A549 (cell line): ENCODE measurements around the gene CTLA4. TPM values are rescaled to one million over a fixed set of nuclear protein-coding genes. Genes with fewer than 3 reads are reported as not detected.

Experiments used
- ATAC-seq, 2 experiments: fragments of 200-7000 bp in 1 of 2; fragments of >200 bp in 1 of 2; cut with Nextera tagmentation in 1 of 2; cut with Tn5 transposase in 1 of 2; 3 replicates each; pipeline versions ENCODE4 v1.8.0 to v1.9.1; 2018 to 2020; ENCODE audit warnings: mild to moderate bottlenecking in 1 of 2, moderate library complexity in 1 of 2
- CTCF ChIA-PET: fragments of 300-600 bp; sonication (Branson Sonifier 250); formaldehyde crosslinking; extraction: SDS; loops from one replicate; lab custom pipeline; 2021; ENCODE audit warnings: antibody characterized with exemption, inconsistent platforms; lab: Yijun Ruan, JAX
- POLR2A ChIA-PET: fragments of 350-600 bp; formaldehyde crosslinking; extraction: SDS; loops from one replicate; lab custom pipeline; 2021; ENCODE audit warnings: antibody characterized with exemption, inconsistent platforms; lab: Yijun Ruan, JAX
- DNase-seq, 2 experiments: peaks; one replicate each; pipeline versions ENCODE4 v3.0.0 to v3.0.0-alpha.2; 2011 to 2016; ENCODE audit warnings: low read depth in 1 of 2, low spot score in 1 of 2
- FAIRE-seq: peaks from 2 replicates; lab custom pipeline; 2011; peaks lifted over from hg19 to GRCh38; lab: Jason Lieb, UNC
- H3K27ac ChIP-seq, 2 experiments: fragments of >200 bp; sonication (Bioruptor Twin); formaldehyde crosslinking; 3 replicates each; pipeline ENCODE4 v1.5.1; 2016 to 2017
- H3K4me1 ChIP-seq: fragments of >200 bp; sonication (Bioruptor Twin); formaldehyde crosslinking; 3 replicates; pipeline ENCODE4 v1.6.1; 2016
- H3K4me2 ChIP-seq: fragments of >200 bp; sonication (Bioruptor Twin); formaldehyde crosslinking; 3 replicates; pipeline ENCODE4 v1.6.1; 2016
- H3K4me3 ChIP-seq: fragments of >200 bp; sonication (Bioruptor Twin); formaldehyde crosslinking; 3 replicates; pipeline ENCODE4 v1.5.1; 2016
- H3K9me3 ChIP-seq: fragments of >200 bp; sonication (Bioruptor Twin); formaldehyde crosslinking; 3 replicates; pipeline ENCODE4 v1.6.1; 2016
- BHLHE40 ChIP-seq: IDR thresholded peaks from 2 replicates; pipeline ENCODE4 v1.6.1; 2012; ENCODE audit warnings: low read depth, low read length, inconsistent platforms
- CBX8 ChIP-seq: fragments of 200-600 bp; sonication (generic); IDR thresholded peaks from 2 replicates; pipeline ENCODE4 v1.6.1; 2016
- EHF ChIP-seq: fragments of 250-450 bp; sonication (Bioruptor Pico); IDR thresholded peaks from 2 replicates; pipeline ENCODE4 v1.5.0; 2020; ENCODE audit warnings: mild to moderate bottlenecking
- EP300 ChIP-seq, 2 experiments: fragments of >200 bp; sonication (Bioruptor Twin); formaldehyde crosslinking; IDR thresholded peaks; 2 replicates in 1 of 2; 3 replicates in 1 of 2; pipeline ENCODE4 v1.6.1; 2016 to 2017
- ESRRA ChIP-seq: fragments of 150-350 bp; IDR thresholded peaks from 2 replicates; pipeline ENCODE4 v1.6.1; 2014; ENCODE audit warnings: mild to moderate bottlenecking, low read length, borderline replicate concordance
- FOXS1 ChIP-seq: fragments of 250-450 bp; sonication (Bioruptor Pico); IDR thresholded peaks from 2 replicates; pipeline ENCODE4 v1.5.0; 2020; ENCODE audit warnings: mild to moderate bottlenecking, moderate library complexity
- JUNB ChIP-seq: fragments of >200 bp; sonication (Bioruptor Twin); formaldehyde crosslinking; IDR thresholded peaks from 2 replicates; pipeline ENCODE4 v1.6.1; 2016
- MAFK ChIP-seq: fragments of 450-650 bp; IDR thresholded peaks from 2 replicates; pipeline ENCODE4 v1.6.1; 2014; ENCODE audit not compliant: partially characterized antibody
- MAZ ChIP-seq: fragments of 150-350 bp; IDR thresholded peaks from 2 replicates; pipeline ENCODE4 v1.6.1; 2014; ENCODE audit warnings: antibody characterized with exemption, low read depth, low read length, borderline replicate concordance
- NPAS2 ChIP-seq: fragments of 250-450 bp; sonication (Bioruptor Pico); IDR thresholded peaks from 2 replicates; pipeline ENCODE4 v1.8.0; 2022; ENCODE audit warnings: mild to moderate bottlenecking, moderate library complexity, borderline replicate concordance
- NR3C1 ChIP-seq: fragments of >200 bp; sonication (Bioruptor Twin); formaldehyde crosslinking; IDR thresholded peaks from 3 replicates; pipeline ENCODE4 v1.6.1; 2017
- POLR2A ChIP-seq: IDR thresholded peaks from 2 replicates; pipeline ENCODE4 v1.6.1; 2012; ENCODE audit warnings: mild to moderate bottlenecking, low read length
- POLR2AphosphoS2 ChIP-seq: conservative IDR thresholded peaks from 2 replicates; pipeline ENCODE4 v1.6.1; 2012; ENCODE audit warnings: low read length, improper control_type of control experiment, inconsistent platforms
- RAD21 ChIP-seq, 2 experiments: fragments of >200 bp in 1 of 2; sonication (Bioruptor Twin) in 1 of 2; formaldehyde crosslinking in 1 of 2; IDR thresholded peaks in 1 of 2; conservative IDR thresholded peaks in 1 of 2; 2 replicates in 1 of 2; 3 replicates in 1 of 2; pipeline ENCODE4 v1.6.1; 2012 to 2018; ENCODE audit warnings: inconsistent platforms in 1 of 2
- RFX5 ChIP-seq: fragments of 450-650 bp; IDR thresholded peaks from 2 replicates; pipeline ENCODE4 v1.7.1; 2014; ENCODE audit warnings: antibody characterized with exemption, mild to moderate bottlenecking, moderate library complexity
- ZSCAN20 ChIP-seq: fragments of 250-450 bp; sonication (Bioruptor Pico); IDR thresholded peaks from 2 replicates; pipeline ENCODE4 v1.8.0; 2022; ENCODE audit warnings: mild to moderate bottlenecking, moderate library complexity
- WGBS: methylation state at CpG from one replicate; pipeline ENCODE4 v1.1.6; 2017; ENCODE audit errors: missing lambda C conversion rate; 5-methylcytosine and 5-hydroxymethylcytosine counted together
- polyA plus RNA-seq, 4 experiments: library from polyadenylated mRNA; depleted of rRNA in 3 of 4; stranded (reverse); fragments of >200 nt; fragmentation: RNase III in 1 of 4; extraction: RNeasy Plus Mini Kit Qiagen cat#74134 plus additional on column Dnase treatment in 1 of 4; gene quantifications; 2 replicates in 3 of 4; 3 replicates in 1 of 4; pipeline ENCODE4 v1.2.3, GENCODE V29; 2011 to 2017
- TF ChIP-seq, protein P1 (sequence below): IDR thresholded peaks from 2 replicates; pipeline ENCODE4 v1.6.1; 2012
- TF ChIP-seq, protein P2 (sequence below): fragments of >200 bp; sonication (Bioruptor Twin); formaldehyde crosslinking; IDR thresholded peaks from 2 replicates; pipeline ENCODE4 v1.6.1; 2016
- TF ChIP-seq, protein P3 (sequence below): fragments of >200 bp; sonication (Bioruptor Twin); formaldehyde crosslinking; IDR thresholded peaks from 3 replicates; pipeline ENCODE4 v1.6.1; 2016
- TF ChIP-seq, protein P4 (sequence below): fragments of 150-350 bp; IDR thresholded peaks from 2 replicates; pipeline ENCODE4 v1.6.1; 2014; ENCODE audit warnings: low read depth, mild to moderate bottlenecking, low read length
- TF ChIP-seq, protein P5 (sequence below): IDR thresholded peaks from 2 replicates; pipeline ENCODE4 v1.6.1; 2012; ENCODE audit warnings: low read depth, borderline replicate concordance
- TF ChIP-seq, protein P6 (sequence below): fragments of 200-600 bp; sonication (generic); IDR thresholded peaks from 2 replicates; pipeline ENCODE4 v1.6.1; 2016; ENCODE audit warnings: antibody characterized with exemption, mild to moderate bottlenecking, moderate library complexity

CTLA4 gene
- polyA plus RNA-seq, 2 of the 4 experiments (the other 2 are of a cell fraction): not detected

DNA sequence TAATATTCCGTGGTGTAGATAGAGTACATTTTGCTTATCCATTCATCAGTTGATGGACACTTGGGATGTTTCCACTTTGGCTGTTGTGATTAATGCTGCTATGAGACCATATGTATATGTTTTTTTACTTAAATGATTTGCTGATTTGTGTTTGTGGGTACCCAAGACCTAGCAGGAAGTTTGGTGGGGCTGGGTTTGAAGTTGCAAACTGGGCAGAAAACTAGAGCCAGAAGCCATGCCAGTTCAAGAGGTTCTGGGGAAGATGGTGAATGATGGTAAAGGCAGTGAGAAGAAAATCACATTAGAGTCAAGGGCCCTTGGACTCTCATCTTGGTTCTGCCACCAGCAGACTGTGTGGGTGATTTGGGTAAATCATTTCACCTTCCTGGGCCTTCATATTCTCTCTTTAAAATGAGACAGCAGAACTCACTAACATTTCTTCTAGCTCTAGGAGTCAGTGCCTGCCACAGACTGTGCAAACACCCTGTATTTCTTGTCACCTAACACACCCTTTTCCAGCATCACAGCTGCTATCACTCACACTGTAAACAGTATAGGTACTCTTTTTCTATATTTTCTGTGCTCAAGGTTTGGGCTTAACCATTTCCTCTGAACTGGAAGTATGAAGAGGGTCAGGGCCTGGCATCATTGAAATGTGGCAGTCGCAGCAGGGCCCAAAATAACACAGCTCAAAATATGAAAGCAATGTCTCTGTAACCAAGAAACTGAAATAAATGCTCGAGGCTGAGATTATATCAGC is 8.4 kb upstream of the CTLA4 start:
- Histone ChIP-seq H3K4me2 (no peak overlapping the region), H3K4me1 (no peaks in the 10 kb centered on the region), H3K27ac (no peak overlapping the region), H3K4me3 (no peak overlapping the region), H3K9me3 (no peaks in the 10 kb centered on the region)
- WGBS: 30% methylated on average over 3 of the region's 3 CpGs
- FAIRE-seq (no peak), DNase-seq (no peak), ATAC-seq (no peak)
- TF ChIP-seq RAD21 (conservative IDR thresholded peaks at IDR 0.05 in 1 of 2, IDR thresholded peaks at IDR 0.05 in 1 of 2) (no peak), POLR2A (no peak)
- TF ChIP-seq, protein P1, sequence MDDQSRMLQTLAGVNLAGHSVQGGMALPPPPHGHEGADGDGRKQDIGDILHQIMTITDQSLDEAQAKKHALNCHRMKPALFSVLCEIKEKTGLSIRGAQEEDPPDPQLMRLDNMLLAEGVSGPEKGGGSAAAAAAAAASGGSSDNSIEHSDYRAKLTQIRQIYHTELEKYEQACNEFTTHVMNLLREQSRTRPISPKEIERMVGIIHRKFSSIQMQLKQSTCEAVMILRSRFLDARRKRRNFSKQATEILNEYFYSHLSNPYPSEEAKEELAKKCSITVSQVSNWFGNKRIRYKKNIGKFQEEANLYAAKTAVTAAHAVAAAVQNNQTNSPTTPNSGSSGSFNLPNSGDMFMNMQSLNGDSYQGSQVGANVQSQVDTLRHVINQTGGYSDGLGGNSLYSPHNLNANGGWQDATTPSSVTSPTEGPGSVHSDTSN: no peak
- ChIA-PET CTCF (interaction anchor here (0.5 to 1.4 kb wide), 3 partner anchors 10 to 331 kb away, joined by 3 to 5 read pairs (median 4); no protein-coding TSS in a partner anchor), POLR2A (no interaction called here)

DNA sequence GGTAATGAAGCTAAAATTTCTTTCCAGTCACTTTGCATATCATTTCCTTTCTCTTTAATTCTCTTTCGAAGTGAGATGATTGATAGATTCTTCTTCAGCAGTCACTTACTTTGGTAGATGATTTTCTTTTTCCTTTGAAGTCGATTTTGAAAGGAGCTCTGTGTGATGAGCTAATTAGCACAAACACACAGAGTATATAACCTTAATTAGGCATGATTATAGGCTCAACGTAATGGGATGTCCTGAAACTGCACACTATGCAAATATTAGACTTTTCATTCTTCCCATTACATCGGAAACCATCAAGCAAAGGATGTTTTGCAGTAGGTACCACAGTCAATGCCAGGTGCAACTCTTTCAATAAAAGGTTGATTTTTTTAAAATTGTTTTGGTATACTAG is 6.4 kb upstream of the CTLA4 start:
- Histone ChIP-seq H3K4me3 (no peak overlapping the region), H3K27ac (no peak overlapping the region), H3K9me3 (no peaks in the 10 kb centered on the region), H3K4me2 (no peak overlapping the region), H3K4me1 (no peaks in the 10 kb centered on the region)
- FAIRE-seq (no peak), ATAC-seq (no peak), DNase-seq (no peak)
- ChIA-PET CTCF (no interaction called here), POLR2A (no interaction called here)
- 17% methylated on average over 4 of the region's 4 CpGs for WGBS
- TF ChIP-seq, protein P2, sequence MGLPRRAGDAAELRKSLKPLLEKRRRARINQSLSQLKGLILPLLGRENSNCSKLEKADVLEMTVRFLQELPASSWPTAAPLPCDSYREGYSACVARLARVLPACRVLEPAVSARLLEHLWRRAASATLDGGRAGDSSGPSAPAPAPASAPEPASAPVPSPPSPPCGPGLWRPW: no peak
- TF ChIP-seq NPAS2 (no peak), MAFK (peak; percentile 73), RFX5 (no peak), ESRRA (no peak)

DNA sequence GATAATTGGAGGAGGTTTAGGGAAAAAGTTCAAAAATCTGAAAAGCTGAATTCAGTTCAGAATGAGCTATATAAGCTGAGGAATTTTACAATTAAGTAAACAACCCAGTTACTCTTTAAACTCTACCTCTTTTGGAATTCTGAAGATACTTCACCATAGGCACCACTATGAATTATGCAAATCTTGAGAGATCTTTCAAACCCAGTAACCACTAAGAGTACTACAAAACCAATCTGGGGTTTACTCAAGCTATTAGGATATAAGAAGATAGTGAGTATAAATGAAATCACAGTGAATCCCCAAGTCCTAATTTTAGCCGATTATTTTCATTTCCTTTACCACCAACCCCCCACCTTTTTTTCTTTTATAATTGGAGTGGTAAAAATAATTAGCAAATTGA is 6.0 kb upstream of the CTLA4 start:
- TF ChIP-seq FOXS1 (CRISPR knock-in tag) (no peak), MAZ (no peak), POLR2AphosphoS2 (no peak), EP300 (IDR thresholded peaks at IDR 0.05) (no peak), JUNB (no peak), CBX8 (no peak), ZSCAN20 (CRISPR knock-in tag) (no peak), BHLHE40 (no peak), NR3C1 (no peak), ESRRA (no peak), NPAS2 (no peak), EHF (no peak)
- TF ChIP-seq, protein P3, sequence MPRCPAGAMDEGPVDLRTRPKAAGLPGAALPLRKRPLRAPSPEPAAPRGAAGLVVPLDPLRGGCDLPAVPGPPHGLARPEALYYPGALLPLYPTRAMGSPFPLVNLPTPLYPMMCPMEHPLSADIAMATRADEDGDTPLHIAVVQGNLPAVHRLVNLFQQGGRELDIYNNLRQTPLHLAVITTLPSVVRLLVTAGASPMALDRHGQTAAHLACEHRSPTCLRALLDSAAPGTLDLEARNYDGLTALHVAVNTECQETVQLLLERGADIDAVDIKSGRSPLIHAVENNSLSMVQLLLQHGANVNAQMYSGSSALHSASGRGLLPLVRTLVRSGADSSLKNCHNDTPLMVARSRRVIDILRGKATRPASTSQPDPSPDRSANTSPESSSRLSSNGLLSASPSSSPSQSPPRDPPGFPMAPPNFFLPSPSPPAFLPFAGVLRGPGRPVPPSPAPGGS: no peak
- TF ChIP-seq, protein P1: no peak
- TF ChIP-seq, protein P4, sequence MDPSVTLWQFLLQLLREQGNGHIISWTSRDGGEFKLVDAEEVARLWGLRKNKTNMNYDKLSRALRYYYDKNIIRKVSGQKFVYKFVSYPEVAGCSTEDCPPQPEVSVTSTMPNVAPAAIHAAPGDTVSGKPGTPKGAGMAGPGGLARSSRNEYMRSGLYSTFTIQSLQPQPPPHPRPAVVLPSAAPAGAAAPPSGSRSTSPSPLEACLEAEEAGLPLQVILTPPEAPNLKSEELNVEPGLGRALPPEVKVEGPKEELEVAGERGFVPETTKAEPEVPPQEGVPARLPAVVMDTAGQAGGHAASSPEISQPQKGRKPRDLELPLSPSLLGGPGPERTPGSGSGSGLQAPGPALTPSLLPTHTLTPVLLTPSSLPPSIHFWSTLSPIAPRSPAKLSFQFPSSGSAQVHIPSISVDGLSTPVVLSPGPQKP: no peak
- TF ChIP-seq, protein P5, sequence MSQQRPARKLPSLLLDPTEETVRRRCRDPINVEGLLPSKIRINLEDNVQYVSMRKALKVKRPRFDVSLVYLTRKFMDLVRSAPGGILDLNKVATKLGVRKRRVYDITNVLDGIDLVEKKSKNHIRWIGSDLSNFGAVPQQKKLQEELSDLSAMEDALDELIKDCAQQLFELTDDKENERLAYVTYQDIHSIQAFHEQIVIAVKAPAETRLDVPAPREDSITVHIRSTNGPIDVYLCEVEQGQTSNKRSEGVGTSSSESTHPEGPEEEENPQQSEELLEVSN: no peak
- TF ChIP-seq, protein P6, sequence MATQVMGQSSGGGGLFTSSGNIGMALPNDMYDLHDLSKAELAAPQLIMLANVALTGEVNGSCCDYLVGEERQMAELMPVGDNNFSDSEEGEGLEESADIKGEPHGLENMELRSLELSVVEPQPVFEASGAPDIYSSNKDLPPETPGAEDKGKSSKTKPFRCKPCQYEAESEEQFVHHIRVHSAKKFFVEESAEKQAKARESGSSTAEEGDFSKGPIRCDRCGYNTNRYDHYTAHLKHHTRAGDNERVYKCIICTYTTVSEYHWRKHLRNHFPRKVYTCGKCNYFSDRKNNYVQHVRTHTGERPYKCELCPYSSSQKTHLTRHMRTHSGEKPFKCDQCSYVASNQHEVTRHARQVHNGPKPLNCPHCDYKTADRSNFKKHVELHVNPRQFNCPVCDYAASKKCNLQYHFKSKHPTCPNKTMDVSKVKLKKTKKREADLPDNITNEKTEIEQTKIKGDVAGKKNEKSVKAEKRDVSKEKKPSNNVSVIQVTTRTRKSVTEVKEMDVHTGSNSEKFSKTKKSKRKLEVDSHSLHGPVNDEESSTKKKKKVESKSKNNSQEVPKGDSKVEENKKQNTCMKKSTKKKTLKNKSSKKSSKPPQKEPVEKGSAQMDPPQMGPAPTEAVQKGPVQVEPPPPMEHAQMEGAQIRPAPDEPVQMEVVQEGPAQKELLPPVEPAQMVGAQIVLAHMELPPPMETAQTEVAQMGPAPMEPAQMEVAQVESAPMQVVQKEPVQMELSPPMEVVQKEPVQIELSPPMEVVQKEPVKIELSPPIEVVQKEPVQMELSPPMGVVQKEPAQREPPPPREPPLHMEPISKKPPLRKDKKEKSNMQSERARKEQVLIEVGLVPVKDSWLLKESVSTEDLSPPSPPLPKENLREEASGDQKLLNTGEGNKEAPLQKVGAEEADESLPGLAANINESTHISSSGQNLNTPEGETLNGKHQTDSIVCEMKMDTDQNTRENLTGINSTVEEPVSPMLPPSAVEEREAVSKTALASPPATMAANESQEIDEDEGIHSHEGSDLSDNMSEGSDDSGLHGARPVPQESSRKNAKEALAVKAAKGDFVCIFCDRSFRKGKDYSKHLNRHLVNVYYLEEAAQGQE: no peak
- ATAC-seq (no peak), DNase-seq (no peak), FAIRE-seq (no peak)
- Histone ChIP-seq H3K27ac (no peak overlapping the region), H3K4me2 (no peak overlapping the region), H3K4me1 (no peaks in the 10 kb centered on the region), H3K4me3 (no peak overlapping the region), H3K9me3 (no peaks in the 10 kb centered on the region)
- ChIA-PET POLR2A (no interaction called here), CTCF (no interaction called here)
- WGBS: 4% methylated on average over 1 of the region's 1 CpG
